ENCODE data around the gene SIX1. TPM values are rescaled to one million over a fixed set of nuclear protein-coding genes. Genes with fewer than 3 reads are reported as not detected.

The SIX1 gene
- total RNA-seq, 1 experiment from 2014 or later = 2.5 TPM

DNA sequence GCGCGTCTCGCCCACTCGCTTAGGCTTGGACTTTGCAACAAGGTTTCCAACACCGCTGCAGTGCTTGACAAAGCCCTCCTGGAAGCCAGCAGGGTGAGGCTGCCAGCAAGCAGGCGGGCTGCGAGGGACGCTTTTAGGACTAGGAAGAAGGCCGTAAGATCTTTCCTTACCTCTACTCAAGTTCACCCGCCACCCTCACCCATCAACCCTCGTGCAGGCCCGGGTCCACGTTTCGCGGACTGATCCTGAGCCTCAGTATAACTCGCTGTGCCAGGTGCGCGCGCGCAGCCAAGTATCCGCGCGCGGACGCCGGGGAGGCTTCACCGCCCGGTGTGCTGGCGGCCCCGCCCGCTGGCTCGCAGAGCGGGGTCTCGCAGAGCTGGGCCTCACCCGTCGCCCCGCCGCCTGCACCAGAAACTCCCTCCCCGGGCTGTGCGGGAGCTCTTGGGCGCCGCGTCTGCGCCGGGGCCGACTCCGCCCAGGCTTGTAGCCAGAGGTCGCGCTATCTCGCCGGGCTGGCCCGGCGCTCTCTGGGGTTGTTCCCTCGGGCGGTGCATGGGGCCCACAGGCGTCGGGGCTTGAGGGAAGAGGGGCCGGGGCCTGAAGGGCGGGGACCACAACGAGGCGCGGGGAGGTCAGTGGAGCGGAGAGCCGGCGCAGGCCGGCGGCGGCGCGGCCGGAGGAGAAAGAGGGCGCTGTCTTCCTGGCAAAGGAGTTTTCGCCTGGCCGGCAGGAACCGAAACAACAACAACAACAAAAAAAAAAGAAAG lies 7.6 kb upstream of the SIX1 start:
- TF ChIP-seq SP1 (IDR thresholded peaks at IDR 0.05; ENCODE audit: low read depth) (no peak), SIN3A (IDR thresholded peaks at IDR 0.05; ENCODE audit: low read depth) (no peak), RAD21 (IDR thresholded peaks at IDR 0.05; ENCODE audit: low read depth) (no peak), JUND (IDR thresholded peaks at IDR 0.05) (no peak), ZFX (IDR thresholded peaks at IDR 0.05) (no peak), SRF (IDR thresholded peaks at IDR 0.05; ENCODE audit: low read depth) (no peak), POLR2AphosphoS5 (IDR thresholded peaks at IDR 0.05; ENCODE audit: low read depth, low read length) (no peak), EGR1 (IDR thresholded peaks at IDR 0.05; ENCODE audit: low read depth) (no peak), TCF7L2 (IDR thresholded peaks at IDR 0.05; ENCODE audit: borderline replicate concordance, extremely low read depth, insufficient read depth, insufficient read length) (no peak), FOSL1 (IDR thresholded peaks at IDR 0.05; ENCODE audit: low read depth) (no peak)
- TF ChIP-seq, protein P1, sequence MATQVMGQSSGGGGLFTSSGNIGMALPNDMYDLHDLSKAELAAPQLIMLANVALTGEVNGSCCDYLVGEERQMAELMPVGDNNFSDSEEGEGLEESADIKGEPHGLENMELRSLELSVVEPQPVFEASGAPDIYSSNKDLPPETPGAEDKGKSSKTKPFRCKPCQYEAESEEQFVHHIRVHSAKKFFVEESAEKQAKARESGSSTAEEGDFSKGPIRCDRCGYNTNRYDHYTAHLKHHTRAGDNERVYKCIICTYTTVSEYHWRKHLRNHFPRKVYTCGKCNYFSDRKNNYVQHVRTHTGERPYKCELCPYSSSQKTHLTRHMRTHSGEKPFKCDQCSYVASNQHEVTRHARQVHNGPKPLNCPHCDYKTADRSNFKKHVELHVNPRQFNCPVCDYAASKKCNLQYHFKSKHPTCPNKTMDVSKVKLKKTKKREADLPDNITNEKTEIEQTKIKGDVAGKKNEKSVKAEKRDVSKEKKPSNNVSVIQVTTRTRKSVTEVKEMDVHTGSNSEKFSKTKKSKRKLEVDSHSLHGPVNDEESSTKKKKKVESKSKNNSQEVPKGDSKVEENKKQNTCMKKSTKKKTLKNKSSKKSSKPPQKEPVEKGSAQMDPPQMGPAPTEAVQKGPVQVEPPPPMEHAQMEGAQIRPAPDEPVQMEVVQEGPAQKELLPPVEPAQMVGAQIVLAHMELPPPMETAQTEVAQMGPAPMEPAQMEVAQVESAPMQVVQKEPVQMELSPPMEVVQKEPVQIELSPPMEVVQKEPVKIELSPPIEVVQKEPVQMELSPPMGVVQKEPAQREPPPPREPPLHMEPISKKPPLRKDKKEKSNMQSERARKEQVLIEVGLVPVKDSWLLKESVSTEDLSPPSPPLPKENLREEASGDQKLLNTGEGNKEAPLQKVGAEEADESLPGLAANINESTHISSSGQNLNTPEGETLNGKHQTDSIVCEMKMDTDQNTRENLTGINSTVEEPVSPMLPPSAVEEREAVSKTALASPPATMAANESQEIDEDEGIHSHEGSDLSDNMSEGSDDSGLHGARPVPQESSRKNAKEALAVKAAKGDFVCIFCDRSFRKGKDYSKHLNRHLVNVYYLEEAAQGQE (IDR thresholded peaks at IDR 0.05; ENCODE audit: low read depth) = no peak
- POLR2A ChIA-PET = no interaction called here
- BruUV-seq (replicated peaks) = no TSS peak
- H3K4me3 ChIP-seq (replicated peaks in 1 of 2; ENCODE audit: low read depth in 1 of 2, low read length in 2 of 2) = no peak overlapping the region
- RAD21 ChIA-PET (ENCODE audit: low non-redundant PET in 1 of 2, low total read pairs in 2 of 2, uncharacterized antibody in 2 of 2, unreplicated experiment in 2 of 2) = no interaction called here
- no peak for DNase-seq (ENCODE audit: low read depth, low spot score)
- no peaks in the 10 kb centered on the region for H3K79me2 ChIP-seq (ENCODE audit: insufficient read depth, low read length)
- H4K20me1 ChIP-seq (ENCODE audit: insufficient read depth) = no peaks in the 10 kb centered on the region
- H3K27me3 ChIP-seq (ENCODE audit: insufficient read depth, low read length) = 0 out of 2 replicates have a peak, but pooled peaks cover 4% of the 10 kb centered on the region
- no peak for ATAC-seq
- no peaks in the 10 kb centered on the region for H3K36me3 ChIP-seq (ENCODE audit: control insufficient read depth in 1 of 2, insufficient read depth in 2 of 2, low read length in 2 of 2)
- CTCF ChIA-PET = no interaction called here
- no peak overlapping the region for H3K9ac ChIP-seq (ENCODE audit: low read length)
- no peak overlapping the region for H3K4me2 ChIP-seq (ENCODE audit: low read length)
- H2AFZ ChIP-seq (ENCODE audit: low read depth, low read length, poor library complexity, severe bottlenecking) = no peak overlapping the region
- H3K4me1 ChIP-seq (ENCODE audit: control insufficient read depth in 1 of 2, insufficient read depth in 2 of 2, low read length in 2 of 2) = no peaks in the 10 kb centered on the region; a peak in 1 of 4 replicates
- H3K9me3 ChIP-seq (ENCODE audit: control insufficient read depth in 1 of 2, insufficient read depth in 1 of 2, low read depth in 1 of 2, low read length in 2 of 2) = no peaks in the 10 kb centered on the region
- H3K27ac ChIP-seq (ENCODE audit: low read depth, low read length) = no peak overlapping the region
- H3K9me2 ChIP-seq (ENCODE audit: insufficient read depth) = no peaks in the 10 kb centered on the region
- intact Hi-C loops (cut with micrococcal nuclease) = no loop called here
